Heart left ventricle (tissue), 16 donors: ENCODE results near the gene FOXK1. TPM values are rescaled to one million over a fixed set of nuclear protein-coding genes. Genes with fewer than 3 reads are reported as not detected.
A peak's percentile ranks its signal among the peaks of the same experiment; 100 is the strongest.

Experiments
- ATAC-seq, 4 donors: fragments of 200-7000 bp; cut with Tn5 transposase; one replicate each; pipeline ENCODE4 v1.9.1; 2020 to 2022; ENCODE audit warnings: moderate library complexity in 4 of 4, mild to moderate bottlenecking in 3 of 4, moderate number of reproducible peaks in 1 of 4
- DNase-seq, 5 donors: peaks; one replicate each; pipeline ENCODE4 v3.0.0-alpha.2; 2020
- H3K27ac ChIP-seq, 12 donors: fragments of 200-600 bp; sonication (generic) in 4 of 12; one replicate each; pipeline versions ENCODE4 v1.5.0 to v1.8.0; 2016 to 2022; ENCODE audit warnings: mild to moderate bottlenecking in 2 of 12
- H3K27me3 ChIP-seq, 9 donors: fragments of 200-600 bp; sonication (generic) in 2 of 9; one replicate each; pipeline versions ENCODE4 v1.5.1 to v1.8.0; 2016 to 2022; ENCODE audit warnings: mild to moderate bottlenecking in 3 of 9
- H3K36me3 ChIP-seq, 9 donors: fragments of 200-600 bp; sonication (generic) in 2 of 9; one replicate each; pipeline versions ENCODE4 v1.5.0 to v1.8.0; 2018 to 2022; ENCODE audit warnings: mild to moderate bottlenecking in 2 of 9
- H3K4me1 ChIP-seq, 12 donors: fragments of 200-600 bp; sonication (generic) in 4 of 12; one replicate each; pipeline versions ENCODE4 v1.5.0 to v1.8.0; 2016 to 2022; ENCODE audit warnings: mild to moderate bottlenecking in 3 of 12
- H3K4me3 ChIP-seq, 12 donors: fragments of 200-600 bp; sonication (generic) in 4 of 12; one replicate each; pipeline versions ENCODE4 v1.5.0 to v1.8.0; 2017 to 2022; ENCODE audit warnings: mild to moderate bottlenecking in 9 of 12, moderate library complexity in 4 of 12
- H3K9me3 ChIP-seq, 12 donors: fragments of 200-600 bp; sonication (generic) in 4 of 12; one replicate each; pipeline versions ENCODE4 v1.5.0 to v1.8.0; 2016 to 2022; ENCODE audit warnings: mild to moderate bottlenecking in 1 of 12
- CTCF ChIP-seq, 12 donors: fragments of 200-600 bp; sonication (generic) in 4 of 12; IDR thresholded peaks; one replicate each; pipeline versions ENCODE4 v1.5.0 to v1.8.0; 2018 to 2022; ENCODE audit warnings: antibody characterized with exemption in 12 of 12, mild to moderate bottlenecking in 5 of 12
- POLR2A ChIP-seq, 2 donors: fragments of 450-650 bp; IDR thresholded peaks; one replicate each; pipeline ENCODE4 v1.6.1; 2017; ENCODE audit warnings: antibody characterized with exemption in 2 of 2, mild to moderate bottlenecking in 2 of 2, moderate library complexity in 2 of 2
- WGBS, 4 donors: extraction: QIAGEN DNeasy Blood & Tissue Kit in 2 of 4; methylation state at CpG; one replicate each; pipeline versions ENCODE4 v1.1.5 to v1.1.7; 2013 to 2018; 5-methylcytosine and 5-hydroxymethylcytosine counted together
- intact Hi-C, 10 donors: fragments of 100-400 bp; cut with DNase I; formaldehyde crosslinking; loops; one replicate each; pipeline versions ENCODE4 v1.11.1 to v1.14.2; 2022
- polyA plus RNA-seq, 2 donors: library from polyadenylated mRNA; stranded (reverse); fragments of 200-250 nt; gene quantifications; one replicate each; pipeline ENCODE4 v1.2.3, GENCODE V29; 2013
- total RNA-seq, 9 donors: library from RNA; depleted of rRNA in 2 of 9; stranded (reverse); fragments of >200 nt in 2 of 9; fragmentation: NEBNext Ultra II Directional in 3 of 9; extraction: Animal tissue kit (Norgen Biotek cat#: 25700) in 3 of 9; gene quantifications; one replicate each; pipeline versions ENCODE4 v1.1.0 to v1.2.4, GENCODE V29; 2016 to 2023
- donor health status: ischemic (EF 13 %, LVEDD 7.1; RV severe dilation, severe dysfunction).
- donor health status: healthy with polysubstance abuse.
- donor health status: DM: no; HTN: yes; CAD: no.
- donor health status: DM: no; HTN: no; CAD: no.
- donor health status: ischemic (EF 25% LVEDD 6.9; RV normal size, moderate dysfunction).
- donor health status: ischemic (EF 25% LVEDD 5.7; RV mildly dilated, moderate dysfunction).
- donor health status: healthy.
- donor health status: DM: yes; HTN: yes; CAD: no.
- donor health status: ischemic (EF 35%, LVEDD 5.7; RV mildly dilated, moderate dysfunction).
- donor health status: nonischemic (EF 11% LVEDD 7.7; RV severe dilation, severe dysfunction).
- donor health status: DM: yes; HTN: yes; CAD: no.
- donor health status: PGD.
- donor health status: ischemic (EF 29% LVEDD 5.4; RV normal size, mild dysfunction).
- donor health status: nonischemic (EF 23%, LVEDD 6.1; RV moderate dilation, normal function).

FOXK1 gene
- total and polyA plus RNA-seq, 11 donors: 9.3 to 43.7 (median 19.8) TPM

DNA sequence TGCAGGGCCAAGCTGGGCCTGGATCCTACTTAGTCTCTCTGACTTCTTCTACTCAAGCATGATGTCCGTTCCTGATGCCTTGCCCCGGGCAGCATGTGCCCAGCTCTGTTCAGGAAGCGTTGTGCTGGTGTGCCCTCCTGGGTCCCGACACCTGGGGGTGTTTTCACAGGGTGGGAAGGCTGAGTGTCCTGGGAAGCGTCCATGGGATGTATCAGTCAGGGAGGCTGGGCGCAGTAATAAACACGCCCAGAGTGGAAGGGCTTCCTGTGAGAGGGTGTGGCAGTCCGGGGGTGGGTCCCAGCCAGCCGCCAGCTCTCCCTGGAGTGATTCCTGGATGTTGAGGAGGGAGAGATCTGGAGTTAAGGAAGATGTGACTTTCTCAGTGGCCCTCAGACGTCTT is 29.0 kb downstream of the FOXK1 start:
- Histone ChIP-seq H3K9me3 (no peaks in the 10 kb centered on the region), H3K36me3 (peaks cover 0 to 6% (median 0%) of the 10 kb centered on the region in 9 donors), H3K4me1 (peaks cover 16 to 83% (median 57%) of the 10 kb centered on the region in 12 donors), H3K27me3 (no peaks in the 10 kb centered on the region), H3K4me3 (no peak overlapping the region), H3K27ac (no peak overlapping the region)
- 88 to 94% (median 91%) methylated on average over 10 of the region's 10 CpGs for WGBS, 4 donors
- no peak for ATAC-seq
- intact Hi-C loops: no loop called here
- no peak for TF ChIP-seq CTCF (IDR thresholded peaks at IDR 0.05)
- TF ChIP-seq POLR2A (IDR thresholded peaks at IDR 0.05): no peak
- no peak for DNase-seq

DNA sequence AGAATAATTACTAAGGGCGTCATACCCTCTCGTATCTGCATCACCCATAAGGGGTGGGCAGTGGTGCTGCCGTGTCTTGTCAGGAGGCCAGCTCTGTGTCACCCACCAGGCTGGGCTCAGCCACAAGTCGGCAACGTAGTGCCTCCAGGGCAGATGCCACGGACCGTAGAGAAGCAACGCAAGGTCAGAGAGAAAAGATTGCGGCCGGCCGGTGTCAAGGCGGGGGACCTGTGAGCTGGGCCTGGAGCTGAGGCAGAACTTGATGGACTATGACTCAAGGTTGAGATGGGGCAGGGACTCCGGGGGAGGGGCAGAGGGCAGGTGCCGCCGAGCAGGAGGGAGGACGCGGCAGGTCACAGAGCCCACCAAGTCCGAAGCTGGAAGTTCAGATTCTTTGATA is 29.5 kb downstream of the FOXK1 start:
- Histone ChIP-seq H3K27me3 (no peaks in the 10 kb centered on the region), H3K36me3 (peaks cover 0 to 6% (median 0%) of the 10 kb centered on the region in 9 donors), H3K27ac (no peak overlapping the region), H3K9me3 (no peaks in the 10 kb centered on the region), H3K4me3 (no peak overlapping the region), H3K4me1 (peaks cover 11 to 83% (median 57%) of the 10 kb centered on the region in 12 donors)
- intact Hi-C loops: no loop called here
- 94 to 96% (median 94%) methylated on average over 18 of the region's 18 CpGs for WGBS, 4 donors
- no peak for TF ChIP-seq POLR2A (IDR thresholded peaks at IDR 0.05)
- no peak for TF ChIP-seq CTCF (IDR thresholded peaks at IDR 0.05)
- DNase-seq (no peak), ATAC-seq (no peak)

DNA sequence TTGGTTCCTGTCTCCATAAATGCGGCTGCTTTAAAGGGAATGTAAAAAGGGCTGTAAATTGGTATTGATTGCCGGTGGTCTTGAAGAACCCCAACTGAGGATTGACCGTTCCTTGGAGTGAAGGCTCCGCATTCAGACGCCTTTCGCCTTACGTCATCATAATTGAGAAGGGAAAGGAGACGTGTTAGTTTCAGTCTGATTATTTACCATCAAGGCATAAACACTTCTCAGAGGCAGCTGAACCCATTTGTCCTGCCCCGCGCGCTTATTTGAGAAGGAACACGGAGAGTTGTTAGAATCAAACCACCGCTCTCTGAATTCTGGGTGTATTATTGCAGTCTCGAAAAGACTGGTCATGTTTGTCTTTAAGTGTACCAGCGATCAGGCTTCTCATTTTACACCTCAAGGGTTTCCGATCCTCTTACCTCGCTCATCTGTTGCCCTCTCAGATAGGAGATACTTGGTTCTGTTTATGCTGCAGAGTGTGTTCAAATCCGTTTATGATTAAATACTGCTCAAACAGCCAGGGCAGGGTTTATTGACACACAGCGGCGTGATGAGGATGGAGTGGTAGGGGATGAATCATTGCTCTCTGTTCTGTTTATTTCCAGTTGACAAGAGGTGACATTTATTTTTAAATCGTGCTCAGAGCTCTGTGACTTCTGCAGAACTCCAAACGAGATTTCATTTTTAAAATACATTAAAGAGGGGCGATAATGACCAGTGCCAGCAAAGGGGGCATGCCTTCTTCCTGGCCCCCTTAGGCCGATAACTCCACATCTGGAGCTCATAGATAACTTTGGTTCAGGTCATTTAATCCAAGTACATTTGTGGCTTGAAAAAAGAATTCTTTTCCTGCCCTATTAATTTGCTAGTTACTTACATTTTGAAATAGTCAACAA is 30.4 kb downstream of the FOXK1 start:
- TF ChIP-seq POLR2A (IDR thresholded peaks at IDR 0.05): no peak
- no peak for TF ChIP-seq CTCF (IDR thresholded peaks at IDR 0.05)
- H3K27me3 ChIP-seq: no peaks in the 10 kb centered on the region
- H3K9me3 ChIP-seq: no peaks in the 10 kb centered on the region
- intact Hi-C loops: no loop called here
- ATAC-seq: peak in 3 of 4 donors; percentile 20 to 42 (median 21)
- DNase-seq: no peak
- H3K4me1 ChIP-seq: peaks cover 9 to 80% (median 51%) of the 10 kb centered on the region in 12 donors
- peaks cover 0 to 6% (median 0%) of the 10 kb centered on the region in 9 donors for H3K36me3 ChIP-seq
- peak overlapping the region in 5 of 12 donors; percentile 7 to 66 (median 27) for H3K27ac ChIP-seq
- WGBS, 4 donors: 77 to 79% (median 79%) methylated on average over 24 of the region's 24 CpGs
- peak overlapping the region in 1 of 12 donors; percentile 26 for H3K4me3 ChIP-seq

- H3K4me3 ChIP-seq: peak overlapping the region in 1 of 12 donors; percentile 26
- no peak for TF ChIP-seq POLR2A (IDR thresholded peaks at IDR 0.05)
- TF ChIP-seq CTCF (IDR thresholded peaks at IDR 0.05): no peak
- H3K27me3 ChIP-seq: no peaks in the 10 kb centered on the region
- no peak for DNase-seq
- H3K9me3 ChIP-seq: no peaks in the 10 kb centered on the region
- WGBS, 4 donors: 87 to 89% (median 89%) methylated on average over 27 of the region's 27 CpGs
- ATAC-seq: no peak
- H3K27ac ChIP-seq: peak overlapping the region in 5 of 12 donors; percentile 7 to 66 (median 27)
- peaks cover 4 to 78% (median 43%) of the 10 kb centered on the region in 12 donors for H3K4me1 ChIP-seq
- intact Hi-C loops: no loop called here
- peaks cover 0 to 8% (median 0%) of the 10 kb centered on the region in 9 donors for H3K36me3 ChIP-seq
Observed at GRCh38 chr7:4713183-4713784, 31.2 kb downstream of the FOXK1 start.
